ENCODE data around the gene BCAN.

The BCAN gene

GRCh38 chr1:156648951-156649350, 7.0 kb downstream of the BCAN start:
- peaks cover 95% of the 10 kb centered on the region for H3K27me3 Mint-ChIP-seq (ENCODE audit: low read depth, poor library complexity)
- no peaks in the 10 kb centered on the region for H3K4me1 Mint-ChIP-seq
- no peaks in the 10 kb centered on the region for H3K36me3 Mint-ChIP-seq (ENCODE audit: low read depth)
- H3K9me3 Mint-ChIP-seq, result no peaks in the 10 kb centered on the region
- H3K27ac Mint-ChIP-seq, result no peak overlapping the region
- TF ChIP-seq, protein P1, sequence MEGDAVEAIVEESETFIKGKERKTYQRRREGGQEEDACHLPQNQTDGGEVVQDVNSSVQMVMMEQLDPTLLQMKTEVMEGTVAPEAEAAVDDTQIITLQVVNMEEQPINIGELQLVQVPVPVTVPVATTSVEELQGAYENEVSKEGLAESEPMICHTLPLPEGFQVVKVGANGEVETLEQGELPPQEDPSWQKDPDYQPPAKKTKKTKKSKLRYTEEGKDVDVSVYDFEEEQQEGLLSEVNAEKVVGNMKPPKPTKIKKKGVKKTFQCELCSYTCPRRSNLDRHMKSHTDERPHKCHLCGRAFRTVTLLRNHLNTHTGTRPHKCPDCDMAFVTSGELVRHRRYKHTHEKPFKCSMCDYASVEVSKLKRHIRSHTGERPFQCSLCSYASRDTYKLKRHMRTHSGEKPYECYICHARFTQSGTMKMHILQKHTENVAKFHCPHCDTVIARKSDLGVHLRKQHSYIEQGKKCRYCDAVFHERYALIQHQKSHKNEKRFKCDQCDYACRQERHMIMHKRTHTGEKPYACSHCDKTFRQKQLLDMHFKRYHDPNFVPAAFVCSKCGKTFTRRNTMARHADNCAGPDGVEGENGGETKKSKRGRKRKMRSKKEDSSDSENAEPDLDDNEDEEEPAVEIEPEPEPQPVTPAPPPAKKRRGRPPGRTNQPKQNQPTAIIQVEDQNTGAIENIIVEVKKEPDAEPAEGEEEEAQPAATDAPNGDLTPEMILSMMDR (IDR thresholded peaks at IDR 0.05), result no peak
- DNase-seq, result no peak
- H3K4me3 Mint-ChIP-seq, result no peak overlapping the region

DNA sequence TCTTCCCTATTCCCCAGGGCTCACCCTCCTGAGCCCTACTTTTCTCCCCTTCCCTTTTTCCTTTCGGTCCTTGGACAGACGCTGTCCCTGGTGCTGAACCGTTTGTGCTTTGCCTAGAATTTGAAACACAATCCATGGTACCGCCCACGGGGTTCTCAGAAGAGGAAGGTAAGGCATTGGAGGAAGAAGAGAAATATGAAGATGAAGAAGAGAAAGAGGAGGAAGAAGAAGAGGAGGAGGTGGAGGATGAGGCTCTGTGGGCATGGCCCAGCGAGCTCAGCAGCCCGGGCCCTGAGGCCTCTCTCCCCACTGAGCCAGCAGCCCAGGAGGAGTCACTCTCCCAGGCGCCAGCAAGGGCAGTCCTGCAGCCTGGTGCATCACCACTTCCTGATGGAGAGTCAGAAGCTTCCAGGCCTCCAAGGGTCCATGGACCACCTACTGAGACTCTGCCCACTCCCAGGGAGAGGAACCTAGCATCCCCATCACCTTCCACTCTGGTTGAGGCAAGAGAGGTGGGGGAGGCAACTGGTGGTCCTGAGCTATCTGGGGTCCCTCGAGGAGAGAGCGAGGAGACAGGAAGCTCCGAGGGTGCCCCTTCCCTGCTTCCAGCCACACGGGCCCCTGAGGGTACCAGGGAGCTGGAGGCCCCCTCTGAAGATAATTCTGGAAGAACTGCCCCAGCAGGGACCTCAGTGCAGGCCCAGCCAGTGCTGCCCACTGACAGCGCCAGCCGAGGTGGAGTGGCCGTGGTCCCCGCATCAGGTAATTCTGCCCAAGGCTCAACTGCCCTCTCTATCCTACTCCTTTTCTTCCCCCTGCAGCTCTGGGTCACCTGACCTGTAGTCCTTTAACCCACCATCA, 10.4 kb downstream of the BCAN start:
- Mint-ChIP-seq H3K4me1 (peaks cover 7% of the 10 kb centered on the region), H3K4me3 (no peak overlapping the region), H3K27ac (no peak overlapping the region), H3K27me3 (ENCODE audit: low read depth, poor library complexity) (peaks cover 96% of the 10 kb centered on the region), H3K36me3 (ENCODE audit: low read depth) (no peaks in the 10 kb centered on the region), H3K9me3 (no peaks in the 10 kb centered on the region)
- TF ChIP-seq, protein P1 (IDR thresholded peaks at IDR 0.05), result no peak
- peak; percentile 92 for DNase-seq

DNA sequence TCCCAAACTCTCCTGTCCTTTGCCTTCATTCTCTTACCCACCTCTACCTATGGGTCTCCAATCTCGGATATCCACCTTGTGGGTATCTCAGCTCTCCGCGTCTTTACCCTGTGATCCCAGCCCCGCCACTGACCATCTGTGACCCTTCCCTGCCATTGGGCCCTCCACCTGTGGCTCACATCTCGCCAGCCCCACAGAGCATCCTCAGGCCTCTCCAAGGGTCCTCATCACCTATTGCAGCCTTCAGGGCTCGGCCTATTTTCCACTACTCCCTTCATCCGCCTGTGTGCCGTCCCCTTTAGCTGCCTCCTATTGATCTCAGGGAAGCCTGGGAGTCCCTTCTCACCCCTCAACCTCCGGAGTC, 11.1 kb downstream of the BCAN start:
- TF ChIP-seq, protein P1 (IDR thresholded peaks at IDR 0.05), result no peak
- Mint-ChIP-seq H3K9me3 (no peaks in the 10 kb centered on the region), H3K4me1 (peaks cover 12% of the 10 kb centered on the region), H3K36me3 (ENCODE audit: low read depth) (no peaks in the 10 kb centered on the region), H3K27ac (no peak overlapping the region), H3K27me3 (ENCODE audit: low read depth, poor library complexity) (peaks cover 96% of the 10 kb centered on the region), H3K4me3 (no peak overlapping the region)
- DNase-seq, result no peak

- H3K27me3 Mint-ChIP-seq (ENCODE audit: low read depth, poor library complexity), result peaks cover 95% of the 10 kb centered on the region
- no peaks in the 10 kb centered on the region for H3K9me3 Mint-ChIP-seq
- TF ChIP-seq, protein P1 (IDR thresholded peaks at IDR 0.05), result no peak
- H3K36me3 Mint-ChIP-seq (ENCODE audit: low read depth), result no peaks in the 10 kb centered on the region
- no peak overlapping the region for H3K27ac Mint-ChIP-seq
- DNase-seq, result no peak
- H3K4me1 Mint-ChIP-seq, result peaks cover 17% of the 10 kb centered on the region
- H3K4me3 Mint-ChIP-seq, result no peak overlapping the region
Observed at GRCh38 chr1:156654700-156655099, 12.8 kb downstream of the BCAN start.

- Mint-ChIP-seq H3K9me3 (no peaks in the 10 kb centered on the region), H3K27ac (no peak overlapping the region), H3K27me3 (ENCODE audit: low read depth, poor library complexity) (peaks cover 92% of the 10 kb centered on the region), H3K4me3 (no peak overlapping the region), H3K36me3 (ENCODE audit: low read depth) (no peaks in the 10 kb centered on the region), H3K4me1 (peaks cover 23% of the 10 kb centered on the region)
- TF ChIP-seq, protein P1 (IDR thresholded peaks at IDR 0.05), result no peak
- no peak for DNase-seq
Observed at GRCh38 chr1:156655151-156655903, 13.4 kb downstream of the BCAN start.
